ENCODE results near the gene OXSR1.

DNA sequence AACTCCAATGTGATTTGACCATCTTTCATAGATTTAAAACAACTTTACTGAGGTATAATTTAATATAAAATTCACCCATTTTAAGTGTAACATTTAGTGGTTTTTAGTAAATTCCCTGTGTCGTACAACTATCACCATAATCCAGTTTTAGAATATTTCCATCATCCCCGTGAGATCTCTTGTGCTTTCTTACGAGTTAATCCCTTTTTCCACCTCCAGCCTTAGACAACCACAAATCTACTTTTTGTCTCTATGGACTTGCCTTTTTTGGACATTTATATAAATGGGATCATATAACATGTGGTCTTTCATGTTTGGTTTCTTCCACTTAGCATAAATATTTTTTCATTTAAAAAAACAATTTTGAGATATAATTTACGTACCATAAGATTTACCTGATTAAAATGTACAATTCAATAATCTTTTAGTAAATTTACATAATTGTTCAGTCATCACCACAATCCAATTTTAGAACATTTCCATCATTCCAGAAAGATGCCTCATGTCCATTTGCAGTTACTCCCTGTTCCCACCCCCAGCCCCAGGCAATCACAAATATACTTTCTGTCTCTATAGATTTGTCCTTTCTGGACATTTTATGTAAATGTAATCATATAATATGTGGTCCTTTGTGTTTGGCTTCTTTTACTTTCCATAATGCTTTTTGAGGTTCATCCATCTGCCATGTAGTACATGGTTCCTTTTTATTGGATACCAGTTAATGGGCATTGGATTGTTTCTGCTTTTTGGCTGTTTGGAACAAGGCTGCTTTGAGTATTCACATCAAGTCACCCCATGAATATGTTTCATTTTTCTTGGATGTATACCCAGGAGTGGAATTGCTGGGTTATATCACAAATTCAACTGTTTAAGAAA, 3.1 kb downstream of the OXSR1 start:
- TF ChIP-seq, protein P1, sequence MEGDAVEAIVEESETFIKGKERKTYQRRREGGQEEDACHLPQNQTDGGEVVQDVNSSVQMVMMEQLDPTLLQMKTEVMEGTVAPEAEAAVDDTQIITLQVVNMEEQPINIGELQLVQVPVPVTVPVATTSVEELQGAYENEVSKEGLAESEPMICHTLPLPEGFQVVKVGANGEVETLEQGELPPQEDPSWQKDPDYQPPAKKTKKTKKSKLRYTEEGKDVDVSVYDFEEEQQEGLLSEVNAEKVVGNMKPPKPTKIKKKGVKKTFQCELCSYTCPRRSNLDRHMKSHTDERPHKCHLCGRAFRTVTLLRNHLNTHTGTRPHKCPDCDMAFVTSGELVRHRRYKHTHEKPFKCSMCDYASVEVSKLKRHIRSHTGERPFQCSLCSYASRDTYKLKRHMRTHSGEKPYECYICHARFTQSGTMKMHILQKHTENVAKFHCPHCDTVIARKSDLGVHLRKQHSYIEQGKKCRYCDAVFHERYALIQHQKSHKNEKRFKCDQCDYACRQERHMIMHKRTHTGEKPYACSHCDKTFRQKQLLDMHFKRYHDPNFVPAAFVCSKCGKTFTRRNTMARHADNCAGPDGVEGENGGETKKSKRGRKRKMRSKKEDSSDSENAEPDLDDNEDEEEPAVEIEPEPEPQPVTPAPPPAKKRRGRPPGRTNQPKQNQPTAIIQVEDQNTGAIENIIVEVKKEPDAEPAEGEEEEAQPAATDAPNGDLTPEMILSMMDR (IDR thresholded peaks at IDR 0.05; ENCODE audit: low read depth, low read length, missing input control): no peak
- TF ChIP-seq RAD21 (IDR thresholded peaks at IDR 0.05): no peak
- no peak for TF ChIP-seq YY1 (IDR thresholded peaks at IDR 0.05)
- no peak for TF ChIP-seq SP1 (IDR thresholded peaks at IDR 0.05)
- TF ChIP-seq GABPA (IDR thresholded peaks at IDR 0.05 in 1 of 2, conservative IDR thresholded peaks at IDR 0.05 in 1 of 2): no peak
- TF ChIP-seq, protein P2, sequence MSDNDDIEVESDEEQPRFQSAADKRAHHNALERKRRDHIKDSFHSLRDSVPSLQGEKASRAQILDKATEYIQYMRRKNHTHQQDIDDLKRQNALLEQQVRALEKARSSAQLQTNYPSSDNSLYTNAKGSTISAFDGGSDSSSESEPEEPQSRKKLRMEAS (IDR thresholded peaks at IDR 0.05): no peak
- no peak for TF ChIP-seq FOXA1 (IDR thresholded peaks at IDR 0.05)
- TF ChIP-seq, protein P3, sequence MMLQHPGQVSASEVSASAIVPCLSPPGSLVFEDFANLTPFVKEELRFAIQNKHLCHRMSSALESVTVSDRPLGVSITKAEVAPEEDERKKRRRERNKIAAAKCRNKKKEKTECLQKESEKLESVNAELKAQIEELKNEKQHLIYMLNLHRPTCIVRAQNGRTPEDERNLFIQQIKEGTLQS (IDR thresholded peaks at IDR 0.05): no peak
- no peak for TF ChIP-seq JUND (IDR thresholded peaks at IDR 0.05)

Measured in liver (tissue), 3 donors.